Measurements from ENCODE around the gene LRCH4.

LRCH4 gene

GRCh38 chr7:100578246-100579183, 7.4 kb downstream of the LRCH4 start:
- TF ChIP-seq CTCF (conservative IDR thresholded peaks at IDR 0.05) (no peak), ZFX (IDR thresholded peaks at IDR 0.05) (no peak)
- no peak overlapping the region for H3K27ac ChIP-seq

- H3K27ac ChIP-seq = no peak overlapping the region
- TF ChIP-seq ZFX (IDR thresholded peaks at IDR 0.05) = no peak
- TF ChIP-seq CTCF (conservative IDR thresholded peaks at IDR 0.05) = no peak
These were observed 8.4 kb downstream of the LRCH4 start for GRCh38 chr7:100577507-100577906.

- no peak for TF ChIP-seq ZFX (IDR thresholded peaks at IDR 0.05)
- TF ChIP-seq CTCF (conservative IDR thresholded peaks at IDR 0.05) = no peak
- no peak overlapping the region for H3K27ac ChIP-seq
These were observed 8.8 kb downstream of the LRCH4 start for GRCh38 chr7:100577103-100577502.

GRCh38 chr7:100576384-100576993, 9.4 kb downstream of the LRCH4 start:
- no peak overlapping the region for H3K27ac ChIP-seq
- TF ChIP-seq CTCF (conservative IDR thresholded peaks at IDR 0.05) = no peak
- no peak for TF ChIP-seq ZFX (IDR thresholded peaks at IDR 0.05)

- H3K27ac ChIP-seq = no peak overlapping the region
These were observed 10.1 kb downstream of the LRCH4 start for GRCh38 chr7:100575746-100576383.

GRCh38 chr7:100575206-100575631, 10.7 kb downstream of the LRCH4 start:
- TF ChIP-seq ZFX (IDR thresholded peaks at IDR 0.05) (no peak), CTCF (conservative IDR thresholded peaks at IDR 0.05) (no peak)
- H3K27ac ChIP-seq = no peak overlapping the region

More at GRCh38 chr7:100575746-100576383, 10.1 kb downstream of the LRCH4 start:
- TF ChIP-seq ZFX (IDR thresholded peaks at IDR 0.05) = no peak
- TF ChIP-seq CTCF (conservative IDR thresholded peaks at IDR 0.05) = no peak

All from C4-2B (cell line).